ENCODE data around the gene HOXD3. TPM values are rescaled to one million over a fixed set of nuclear protein-coding genes. Genes with fewer than 3 reads are reported as not detected.
A peak's percentile ranks its signal among the peaks of the same experiment; 100 is the strongest.

HOXD3 gene
- total RNA-seq, 1 donor from 2014 or later = 1.5 TPM

DNA sequence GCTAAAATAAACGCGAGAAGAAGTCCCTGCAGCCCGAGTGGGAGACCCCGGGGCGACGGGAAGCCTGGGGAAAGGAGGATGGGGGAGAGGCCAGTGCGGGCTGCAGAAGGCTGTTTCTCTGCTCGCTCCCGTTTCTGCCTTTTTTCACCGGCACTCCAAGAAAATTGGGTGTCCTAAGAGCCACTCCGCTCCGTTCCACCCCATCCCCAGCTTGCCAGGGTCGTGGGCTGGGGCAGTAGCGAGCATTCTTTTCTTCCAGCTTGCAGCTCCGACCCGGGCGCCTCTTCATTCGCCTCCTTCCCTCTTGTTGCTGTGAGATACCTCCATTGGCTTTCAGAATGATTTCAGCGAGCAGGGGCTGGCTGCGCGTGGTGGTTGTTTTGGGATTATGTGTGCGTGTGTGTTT, 1.1 kb downstream of the HOXD3 start:
- Mint-ChIP-seq H3K9me3 (no peaks in the 10 kb centered on the region), H3K36me3 (ENCODE audit: low read depth) (peaks cover 4% of the 10 kb centered on the region), H3K4me3 (peak overlapping the region; percentile 78), H3K27me3 (ENCODE audit: low read depth) (peaks cover 100% of the 10 kb centered on the region), H3K4me1 (peaks cover 15% of the 10 kb centered on the region), H3K27ac (ENCODE audit: unreplicated experiment) (no peak overlapping the region)
- DNase-seq (ENCODE audit: low read depth, low spot score) = no peak
- TF ChIP-seq, protein P1, sequence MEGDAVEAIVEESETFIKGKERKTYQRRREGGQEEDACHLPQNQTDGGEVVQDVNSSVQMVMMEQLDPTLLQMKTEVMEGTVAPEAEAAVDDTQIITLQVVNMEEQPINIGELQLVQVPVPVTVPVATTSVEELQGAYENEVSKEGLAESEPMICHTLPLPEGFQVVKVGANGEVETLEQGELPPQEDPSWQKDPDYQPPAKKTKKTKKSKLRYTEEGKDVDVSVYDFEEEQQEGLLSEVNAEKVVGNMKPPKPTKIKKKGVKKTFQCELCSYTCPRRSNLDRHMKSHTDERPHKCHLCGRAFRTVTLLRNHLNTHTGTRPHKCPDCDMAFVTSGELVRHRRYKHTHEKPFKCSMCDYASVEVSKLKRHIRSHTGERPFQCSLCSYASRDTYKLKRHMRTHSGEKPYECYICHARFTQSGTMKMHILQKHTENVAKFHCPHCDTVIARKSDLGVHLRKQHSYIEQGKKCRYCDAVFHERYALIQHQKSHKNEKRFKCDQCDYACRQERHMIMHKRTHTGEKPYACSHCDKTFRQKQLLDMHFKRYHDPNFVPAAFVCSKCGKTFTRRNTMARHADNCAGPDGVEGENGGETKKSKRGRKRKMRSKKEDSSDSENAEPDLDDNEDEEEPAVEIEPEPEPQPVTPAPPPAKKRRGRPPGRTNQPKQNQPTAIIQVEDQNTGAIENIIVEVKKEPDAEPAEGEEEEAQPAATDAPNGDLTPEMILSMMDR (conservative IDR thresholded peaks at IDR 0.05) = no peak

DNA sequence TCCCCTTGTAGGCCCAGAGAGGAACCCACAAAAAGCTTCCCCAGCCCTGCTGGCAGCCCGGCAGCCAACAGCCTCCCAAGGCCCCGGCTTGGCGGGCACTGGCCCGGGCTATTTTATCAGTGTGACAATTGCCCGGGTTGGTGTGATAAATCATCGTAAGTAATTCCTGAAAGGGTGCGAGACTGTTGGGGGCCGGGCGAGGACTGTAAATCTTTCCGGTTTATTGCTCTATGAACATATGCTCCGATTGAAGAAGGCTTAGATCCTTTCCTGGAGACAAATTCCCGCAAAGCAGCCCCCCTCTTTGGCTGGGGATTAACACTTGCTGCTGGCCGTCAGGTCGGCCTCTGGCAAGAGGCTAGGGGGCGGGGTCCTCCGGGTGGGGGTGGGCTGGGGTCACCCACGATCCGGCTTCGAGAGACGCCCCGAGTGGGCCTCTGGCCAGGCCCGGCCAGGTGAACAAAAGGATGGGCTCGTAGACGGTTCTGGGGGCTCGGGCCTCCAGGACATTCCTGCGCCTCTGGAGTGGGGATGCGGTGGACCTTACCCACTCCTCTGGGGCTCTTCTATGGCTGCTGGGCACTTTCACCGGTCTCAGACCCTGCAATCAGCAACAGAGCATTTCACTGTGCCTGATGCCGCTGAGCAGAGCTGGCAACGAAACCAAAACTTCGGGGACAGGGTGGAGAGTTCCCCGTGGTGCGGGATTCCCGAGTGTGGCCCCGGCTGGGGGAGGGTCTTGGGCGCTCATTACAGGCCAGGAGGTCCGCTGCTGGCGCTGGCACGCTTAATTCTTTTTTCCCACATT, 2.0 kb downstream of the HOXD3 start:
- DNase-seq (ENCODE audit: low read depth, low spot score) = no peak
- H3K4me3 Mint-ChIP-seq = peak overlapping the region; percentile 39
- H3K36me3 Mint-ChIP-seq (ENCODE audit: low read depth) = peaks cover 4% of the 10 kb centered on the region
- no peak overlapping the region for H3K27ac Mint-ChIP-seq (ENCODE audit: unreplicated experiment)
- peaks cover 100% of the 10 kb centered on the region for H3K27me3 Mint-ChIP-seq (ENCODE audit: low read depth)
- H3K9me3 Mint-ChIP-seq = peaks cover under 1% of the 10 kb centered on the region
- TF ChIP-seq, protein P1 (conservative IDR thresholded peaks at IDR 0.05) = no peak
- peaks cover 16% of the 10 kb centered on the region for H3K4me1 Mint-ChIP-seq

DNA sequence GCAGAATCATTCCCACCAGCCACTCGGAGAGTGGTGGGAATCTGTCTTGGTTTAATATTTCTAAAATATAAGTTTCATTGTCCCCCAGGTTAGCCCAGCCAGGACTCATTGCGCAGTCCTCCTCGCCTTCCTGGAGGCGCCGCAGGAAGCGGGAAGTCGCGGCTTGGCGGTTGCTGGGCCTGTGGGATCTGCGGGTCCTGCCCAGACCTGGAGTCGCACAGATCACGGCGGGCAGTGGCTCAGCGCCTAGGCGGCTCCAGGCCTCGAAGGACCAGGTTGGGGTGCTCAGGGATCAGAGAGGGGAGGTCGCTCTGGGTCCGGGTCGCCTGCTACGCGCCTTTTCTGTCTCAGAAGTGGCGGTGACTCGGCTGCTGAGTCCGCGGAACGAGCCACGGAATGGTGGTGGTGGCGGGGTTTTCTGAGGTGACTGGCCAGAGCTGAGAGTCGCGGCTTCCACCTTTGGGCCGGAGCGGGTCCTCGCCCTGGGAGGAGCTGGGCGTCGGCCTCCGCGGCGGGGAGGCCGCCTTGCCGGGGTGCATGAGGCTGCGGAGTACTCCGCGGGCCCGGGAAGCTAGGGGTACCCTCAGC, 2.6 kb downstream of the HOXD3 start:
- H3K36me3 Mint-ChIP-seq (ENCODE audit: low read depth) = peaks cover 4% of the 10 kb centered on the region
- TF ChIP-seq, protein P1 (conservative IDR thresholded peaks at IDR 0.05) = no peak
- no peak overlapping the region for H3K27ac Mint-ChIP-seq (ENCODE audit: unreplicated experiment)
- peaks cover 3% of the 10 kb centered on the region for H3K9me3 Mint-ChIP-seq
- H3K27me3 Mint-ChIP-seq (ENCODE audit: low read depth) = peaks cover 100% of the 10 kb centered on the region
- no peak overlapping the region for H3K4me3 Mint-ChIP-seq
- DNase-seq (ENCODE audit: low read depth, low spot score) = no peak
- peaks cover 16% of the 10 kb centered on the region for H3K4me1 Mint-ChIP-seq

DNA sequence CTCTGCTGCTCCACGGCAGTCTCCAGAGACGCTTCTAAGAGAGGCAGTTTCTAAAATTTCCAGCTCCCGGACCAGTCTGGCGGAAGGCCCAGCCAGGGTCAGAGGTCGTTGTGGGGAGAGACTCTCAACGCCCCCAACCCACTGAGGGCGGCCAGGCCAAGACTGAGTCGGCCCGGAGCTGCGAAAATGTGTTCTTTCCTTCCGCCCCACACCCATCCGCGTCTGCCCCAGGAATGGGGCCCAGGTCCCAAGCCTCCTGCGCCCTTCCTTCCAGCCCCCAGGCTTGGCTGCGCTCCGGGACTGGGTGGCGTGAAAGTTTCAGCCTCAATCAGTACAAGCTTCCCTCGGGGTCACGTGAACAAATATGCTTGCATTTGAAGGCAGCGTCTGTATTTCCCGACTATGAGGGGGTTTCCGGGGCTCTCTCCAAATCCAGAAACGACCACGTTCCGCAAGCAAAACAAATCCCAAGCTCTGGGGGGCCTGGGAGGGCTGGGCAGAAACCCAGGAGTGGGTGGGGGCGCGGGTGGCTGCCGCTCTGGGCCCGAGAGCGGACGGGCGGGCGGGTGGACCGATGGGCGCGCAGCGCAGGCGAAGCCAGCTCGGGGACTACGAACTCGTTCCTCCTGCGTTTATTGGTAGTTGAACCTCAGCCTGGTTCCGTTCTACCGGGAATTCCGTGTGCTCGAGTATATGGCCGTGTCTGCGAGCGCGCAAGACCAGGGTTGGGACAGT, 3.3 kb downstream of the HOXD3 start:
- no peak overlapping the region for H3K4me3 Mint-ChIP-seq

More for the DNA sequence above, 3.3 kb downstream of the HOXD3 start:
- H3K27ac Mint-ChIP-seq (ENCODE audit: unreplicated experiment) = no peak overlapping the region
- peaks cover 100% of the 10 kb centered on the region for H3K27me3 Mint-ChIP-seq (ENCODE audit: low read depth)
- TF ChIP-seq, protein P1 (conservative IDR thresholded peaks at IDR 0.05) = no peak
- DNase-seq (ENCODE audit: low read depth, low spot score) = no peak
- peaks cover 16% of the 10 kb centered on the region for H3K4me1 Mint-ChIP-seq
- peaks cover 4% of the 10 kb centered on the region for H3K36me3 Mint-ChIP-seq (ENCODE audit: low read depth)
- peaks cover 3% of the 10 kb centered on the region for H3K9me3 Mint-ChIP-seq

Data from neural crest cell (in vitro differentiated cells).